WTC11 (cell line): ENCODE results near the gene NEK2.

Source experiments
- ATF1 ChIP-seq: sonication (generic); formaldehyde crosslinking; IDR thresholded peaks from 2 replicates; pipeline ENCODE4 v1.8.1; 2023; ENCODE audit warnings: mild to moderate bottlenecking, moderate library complexity, missing genetic modification reagents
- CBFB ChIP-seq: sonication (generic); formaldehyde crosslinking; IDR thresholded peaks from 2 replicates; pipeline ENCODE4 v1.8.1; 2022; ENCODE audit warnings: mild to moderate bottlenecking, low read depth, missing genetic modification reagents
- NFYB ChIP-seq: sonication (generic); formaldehyde crosslinking; conservative IDR thresholded peaks from 2 replicates; pipeline ENCODE4 v1.8.0; 2022; ENCODE audit warnings: low read depth, missing genetic modification reagents
- NR1H2 ChIP-seq: sonication (generic); formaldehyde crosslinking; IDR thresholded peaks from 2 replicates; pipeline ENCODE4 v1.9.0; 2021; ENCODE audit warnings: mild to moderate bottlenecking, moderate library complexity, missing genetic modification reagents
- SMAD3 ChIP-seq: sonication (generic); formaldehyde crosslinking; IDR thresholded peaks from 2 replicates; pipeline ENCODE4 v1.8.0; 2022; ENCODE audit warnings: missing genetic modification reagents, mild to moderate bottlenecking, borderline replicate concordance
- SMAD4 ChIP-seq: sonication (generic); formaldehyde crosslinking; IDR thresholded peaks from 2 replicates; pipeline ENCODE4 v1.8.0; 2022; ENCODE audit warnings: mild to moderate bottlenecking, missing genetic modification reagents
- TCF7 ChIP-seq: sonication (generic); formaldehyde crosslinking; IDR thresholded peaks from 2 replicates; pipeline ENCODE4 v1.8.0; 2022; ENCODE audit warnings: mild to moderate bottlenecking, low read depth, missing genetic modification reagents, moderate library complexity
- ZNF121 ChIP-seq: sonication (generic); formaldehyde crosslinking; IDR thresholded peaks from 2 replicates; pipeline ENCODE4 v1.8.0; 2023; ENCODE audit warnings: missing genetic modification reagents
- TF ChIP-seq, protein P1 (sequence below): sonication (generic); formaldehyde crosslinking; IDR thresholded peaks from 2 replicates; pipeline ENCODE4 v1.8.0; 2022; ENCODE audit warnings: mild to moderate bottlenecking, missing genetic modification reagents
- TF ChIP-seq, protein P2 (sequence below): sonication (generic); formaldehyde crosslinking; IDR thresholded peaks from 2 replicates; pipeline ENCODE4 v1.8.1; 2023; ENCODE audit warnings: mild to moderate bottlenecking, missing genetic modification reagents, moderate library complexity
- TF ChIP-seq, protein P3 (sequence below): fragments of 200-600 bp; IDR thresholded peaks from 2 replicates; pipeline ENCODE4 v1.8.0; 2022; ENCODE audit warnings: antibody characterized with exemption
- TF ChIP-seq, protein P4 (sequence below): sonication (generic); formaldehyde crosslinking; IDR thresholded peaks from 2 replicates; pipeline ENCODE4 v1.8.1; 2023; ENCODE audit warnings: mild to moderate bottlenecking, moderate library complexity, missing genetic modification reagents
- TF ChIP-seq, protein P5 (sequence below): sonication (generic); formaldehyde crosslinking; IDR thresholded peaks from 2 replicates; pipeline ENCODE4 v1.8.1; 2022; ENCODE audit warnings: mild to moderate bottlenecking, moderate library complexity, missing genetic modification reagents

DNA sequence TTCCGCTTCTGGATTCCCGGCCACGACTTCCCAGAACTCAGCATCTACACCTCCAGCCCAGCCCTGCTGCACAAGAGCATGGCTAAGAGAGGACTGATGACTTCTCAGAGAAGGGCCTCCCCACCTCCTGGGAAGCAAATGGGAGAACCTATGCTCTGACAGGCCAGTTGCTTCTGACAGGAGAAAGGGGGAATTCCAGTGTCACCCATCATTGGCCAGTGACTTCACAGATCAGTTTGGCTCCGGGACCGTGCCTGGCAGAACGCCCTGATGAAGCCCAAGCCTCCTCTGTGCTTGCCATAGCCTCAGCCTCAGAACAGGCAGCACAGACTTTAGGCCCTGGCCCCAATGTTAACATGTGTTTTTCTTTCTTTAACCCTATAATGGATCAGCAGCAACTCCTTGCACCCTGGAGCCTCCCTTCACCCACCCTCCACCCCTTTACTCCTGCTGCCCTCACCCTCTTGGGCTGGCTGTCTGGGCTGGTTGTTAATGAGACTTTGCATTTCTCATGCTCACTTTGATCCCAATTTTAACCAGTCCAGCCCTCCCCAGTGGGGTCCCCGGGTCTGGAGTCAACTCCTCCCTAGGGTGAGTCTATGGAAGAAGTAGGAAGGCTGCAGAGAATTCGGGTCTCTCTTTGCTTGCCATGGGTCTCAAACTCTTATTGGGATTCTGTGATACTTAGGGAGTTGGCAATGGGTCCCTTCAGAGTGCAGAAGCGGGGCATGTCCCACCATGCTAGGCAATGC lies 53.8 kb downstream of the NEK2 start:
- TF ChIP-seq SMAD4 (CRISPR knock-in tag), result no peak
- TF ChIP-seq, protein P1, sequence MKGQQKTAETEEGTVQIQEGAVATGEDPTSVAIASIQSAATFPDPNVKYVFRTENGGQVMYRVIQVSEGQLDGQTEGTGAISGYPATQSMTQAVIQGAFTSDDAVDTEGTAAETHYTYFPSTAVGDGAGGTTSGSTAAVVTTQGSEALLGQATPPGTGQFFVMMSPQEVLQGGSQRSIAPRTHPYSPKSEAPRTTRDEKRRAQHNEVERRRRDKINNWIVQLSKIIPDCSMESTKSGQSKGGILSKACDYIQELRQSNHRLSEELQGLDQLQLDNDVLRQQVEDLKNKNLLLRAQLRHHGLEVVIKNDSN, result no peak
- no peak for TF ChIP-seq ATF1 (CRISPR knock-in tag)
- TF ChIP-seq, protein P2, sequence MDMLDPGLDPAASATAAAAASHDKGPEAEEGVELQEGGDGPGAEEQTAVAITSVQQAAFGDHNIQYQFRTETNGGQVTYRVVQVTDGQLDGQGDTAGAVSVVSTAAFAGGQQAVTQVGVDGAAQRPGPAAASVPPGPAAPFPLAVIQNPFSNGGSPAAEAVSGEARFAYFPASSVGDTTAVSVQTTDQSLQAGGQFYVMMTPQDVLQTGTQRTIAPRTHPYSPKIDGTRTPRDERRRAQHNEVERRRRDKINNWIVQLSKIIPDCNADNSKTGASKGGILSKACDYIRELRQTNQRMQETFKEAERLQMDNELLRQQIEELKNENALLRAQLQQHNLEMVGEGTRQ (CRISPR knock-in tag), result no peak
- TF ChIP-seq ZNF121 (CRISPR knock-in tag), result no peak
- no peak for TF ChIP-seq TCF7 (CRISPR knock-in tag)
- TF ChIP-seq, protein P3, sequence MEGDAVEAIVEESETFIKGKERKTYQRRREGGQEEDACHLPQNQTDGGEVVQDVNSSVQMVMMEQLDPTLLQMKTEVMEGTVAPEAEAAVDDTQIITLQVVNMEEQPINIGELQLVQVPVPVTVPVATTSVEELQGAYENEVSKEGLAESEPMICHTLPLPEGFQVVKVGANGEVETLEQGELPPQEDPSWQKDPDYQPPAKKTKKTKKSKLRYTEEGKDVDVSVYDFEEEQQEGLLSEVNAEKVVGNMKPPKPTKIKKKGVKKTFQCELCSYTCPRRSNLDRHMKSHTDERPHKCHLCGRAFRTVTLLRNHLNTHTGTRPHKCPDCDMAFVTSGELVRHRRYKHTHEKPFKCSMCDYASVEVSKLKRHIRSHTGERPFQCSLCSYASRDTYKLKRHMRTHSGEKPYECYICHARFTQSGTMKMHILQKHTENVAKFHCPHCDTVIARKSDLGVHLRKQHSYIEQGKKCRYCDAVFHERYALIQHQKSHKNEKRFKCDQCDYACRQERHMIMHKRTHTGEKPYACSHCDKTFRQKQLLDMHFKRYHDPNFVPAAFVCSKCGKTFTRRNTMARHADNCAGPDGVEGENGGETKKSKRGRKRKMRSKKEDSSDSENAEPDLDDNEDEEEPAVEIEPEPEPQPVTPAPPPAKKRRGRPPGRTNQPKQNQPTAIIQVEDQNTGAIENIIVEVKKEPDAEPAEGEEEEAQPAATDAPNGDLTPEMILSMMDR, result no peak
- TF ChIP-seq, protein P4, sequence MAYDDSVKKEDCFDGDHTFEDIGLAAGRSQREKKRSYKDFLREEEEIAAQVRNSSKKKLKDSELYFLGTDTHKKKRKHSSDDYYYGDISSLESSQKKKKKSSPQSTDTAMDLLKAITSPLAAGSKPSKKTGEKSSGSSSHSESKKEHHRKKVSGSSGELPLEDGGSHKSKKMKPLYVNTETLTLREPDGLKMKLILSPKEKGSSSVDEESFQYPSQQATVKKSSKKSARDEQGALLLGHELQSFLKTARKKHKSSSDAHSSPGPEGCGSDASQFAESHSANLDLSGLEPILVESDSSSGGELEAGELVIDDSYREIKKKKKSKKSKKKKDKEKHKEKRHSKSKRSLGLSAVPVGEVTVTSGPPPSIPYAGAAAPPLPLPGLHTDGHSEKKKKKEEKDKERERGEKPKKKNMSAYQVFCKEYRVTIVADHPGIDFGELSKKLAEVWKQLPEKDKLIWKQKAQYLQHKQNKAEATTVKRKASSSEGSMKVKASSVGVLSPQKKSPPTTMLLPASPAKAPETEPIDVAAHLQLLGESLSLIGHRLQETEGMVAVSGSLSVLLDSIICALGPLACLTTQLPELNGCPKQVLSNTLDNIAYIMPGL, result no peak
- no peak for TF ChIP-seq NR1H2
- TF ChIP-seq NFYB, result no peak
- TF ChIP-seq, protein P5, sequence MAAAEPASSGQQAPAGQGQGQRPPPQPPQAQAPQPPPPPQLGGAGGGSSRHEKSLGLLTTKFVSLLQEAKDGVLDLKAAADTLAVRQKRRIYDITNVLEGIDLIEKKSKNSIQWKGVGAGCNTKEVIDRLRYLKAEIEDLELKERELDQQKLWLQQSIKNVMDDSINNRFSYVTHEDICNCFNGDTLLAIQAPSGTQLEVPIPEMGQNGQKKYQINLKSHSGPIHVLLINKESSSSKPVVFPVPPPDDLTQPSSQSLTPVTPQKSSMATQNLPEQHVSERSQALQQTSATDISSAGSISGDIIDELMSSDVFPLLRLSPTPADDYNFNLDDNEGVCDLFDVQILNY (CRISPR knock-in tag), result no peak
- no peak for TF ChIP-seq CBFB (CRISPR knock-in tag)
- no peak for TF ChIP-seq SMAD3 (CRISPR knock-in tag)
